HEK293T (cell line): Measurements from ENCODE around the gene MFNG.

ENCODE experiments used
- CTBP1 ChIP-seq: fragments of 450-650 bp; IDR thresholded peaks from 2 replicates; pipeline ENCODE4 v1.6.1; 2016; ENCODE audit warnings: borderline replicate concordance
- ELF4 ChIP-seq: fragments of 450-650 bp; IDR thresholded peaks from 2 replicates; pipeline ENCODE4 v1.6.1; 2017; ENCODE audit warnings: antibody characterized with exemption
- FOXK2 ChIP-seq: fragments of 450-650 bp; IDR thresholded peaks from 2 replicates; pipeline ENCODE4 v1.6.1; 2016; ENCODE audit warnings: mild to moderate bottlenecking
- SP1 ChIP-seq: fragments of 450-650 bp; IDR thresholded peaks from 2 replicates; pipeline ENCODE4 v1.6.1; 2017
- SUZ12 ChIP-seq: fragments of 450-650 bp; IDR thresholded peaks from 2 replicates; pipeline ENCODE4 v1.6.1; 2016; ENCODE audit warnings: mild to moderate bottlenecking
- ZNF384 ChIP-seq: fragments of 450-650 bp; IDR thresholded peaks from 2 replicates; pipeline ENCODE4 v1.6.1; 2016
- TF ChIP-seq, protein P1 (sequence below): fragments of 450-650 bp; IDR thresholded peaks from 2 replicates; pipeline ENCODE4 v1.6.1; 2016

DNA sequence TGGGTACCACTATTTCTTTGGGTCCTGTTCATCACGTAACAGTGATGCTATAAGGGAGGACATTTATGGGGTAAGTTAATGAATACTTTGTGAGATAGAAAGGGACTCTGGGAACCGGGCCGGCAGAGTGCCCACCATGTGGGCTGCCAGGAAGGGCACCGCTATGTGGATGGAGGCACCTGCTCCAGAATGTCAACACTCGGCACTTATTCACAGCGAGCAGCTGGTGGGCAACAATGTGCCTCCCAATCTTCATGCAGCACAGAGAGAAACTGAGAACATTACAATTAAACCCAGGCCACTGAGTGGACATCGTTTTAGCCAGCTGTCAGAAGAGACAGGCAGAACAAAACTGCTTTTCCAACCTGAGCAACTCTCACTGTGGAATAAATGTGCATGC, 43.1 kb downstream of the MFNG start:
- no peak for TF ChIP-seq FOXK2
- no peak for TF ChIP-seq CTBP1
- TF ChIP-seq SP1: no peak
- no peak for TF ChIP-seq SUZ12
- TF ChIP-seq ZNF384: no peak
- no peak for TF ChIP-seq ELF4
- TF ChIP-seq, protein P1, sequence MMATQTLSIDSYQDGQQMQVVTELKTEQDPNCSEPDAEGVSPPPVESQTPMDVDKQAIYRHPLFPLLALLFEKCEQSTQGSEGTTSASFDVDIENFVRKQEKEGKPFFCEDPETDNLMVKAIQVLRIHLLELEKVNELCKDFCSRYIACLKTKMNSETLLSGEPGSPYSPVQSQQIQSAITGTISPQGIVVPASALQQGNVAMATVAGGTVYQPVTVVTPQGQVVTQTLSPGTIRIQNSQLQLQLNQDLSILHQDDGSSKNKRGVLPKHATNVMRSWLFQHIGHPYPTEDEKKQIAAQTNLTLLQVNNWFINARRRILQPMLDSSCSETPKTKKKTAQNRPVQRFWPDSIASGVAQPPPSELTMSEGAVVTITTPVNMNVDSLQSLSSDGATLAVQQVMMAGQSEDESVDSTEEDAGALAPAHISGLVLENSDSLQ: no peak
